Neural progenitor cell (in vitro differentiated cells): ENCODE results near the gene IER5. TPM values are rescaled to one million over a fixed set of nuclear protein-coding genes. Genes with fewer than 3 reads are reported as not detected.
"Not testable (repeated sequence)": the region's sequence is repeated elsewhere in the genome, so short reads cannot be mapped to it uniquely, and the experiment has no call there.

Experiments used
- DNase-seq: peaks from one replicate; pipeline ENCODE4 v3.0.0-alpha.2; 2016; ENCODE audit warnings: low spot score
- H2AFZ ChIP-seq: fragments of 200-600 bp; sonication (generic); replicated peaks from 2 replicates; pipeline ENCODE4 v1.6.1; 2016; ENCODE audit warnings: antibody characterized with exemption
- H3F3A ChIP-seq: fragments of 200-600 bp; sonication (generic); 2 replicates; pipeline ENCODE4 v1.6.1; 2016; ENCODE audit warnings: antibody characterized with exemption, low read depth
- H3K27ac ChIP-seq: fragments of 200-600 bp; sonication (generic); 2 replicates; pipeline ENCODE4 v1.5.1; 2016; ENCODE audit warnings: mild to moderate bottlenecking
- H3K27me3 ChIP-seq: fragments of 200-600 bp; sonication (generic); 2 replicates; pipeline ENCODE4 v1.6.1; 2016; ENCODE audit warnings: mild to moderate bottlenecking, moderate library complexity
- H3K36me3 ChIP-seq: fragments of 200-600 bp; sonication (generic); 2 replicates; pipeline ENCODE4 v1.5.1; 2016
- H3K4me1 ChIP-seq: fragments of 200-600 bp; sonication (generic); 2 replicates; pipeline ENCODE4 v1.6.1; 2016; ENCODE audit warnings: mixed run types
- H3K4me2 ChIP-seq: fragments of 200-600 bp; sonication (generic); 2 replicates; pipeline ENCODE4 v1.6.1; 2016
- H3K4me3 ChIP-seq: fragments of 200-600 bp; sonication (generic); 2 replicates; pipeline ENCODE4 v1.5.1; 2016
- H3K79me2 ChIP-seq: fragments of 200-600 bp; sonication (generic); 2 replicates; pipeline ENCODE4 v1.6.1; 2016; ENCODE audit warnings: low read depth
- H3K9ac ChIP-seq: fragments of 200-600 bp; sonication (generic); 2 replicates; pipeline ENCODE4 v1.6.1; 2016
- H3K9me3 ChIP-seq: fragments of 200-600 bp; sonication (generic); 2 replicates; pipeline ENCODE4 v1.5.1; 2016; ENCODE audit warnings: low read depth
- H4K20me1 ChIP-seq: fragments of 200-600 bp; sonication (generic); 2 replicates; pipeline ENCODE4 v1.6.1; 2016; ENCODE audit warnings: low read depth
- H3K27ac Mint-ChIP-seq: 3 replicates; pipeline ENCODE4 v1.8.0; 2021; ENCODE audit warnings: mixed read lengths
- H3K27me3 Mint-ChIP-seq: 2 replicates; pipeline ENCODE4 v1.8.0; 2022; ENCODE audit warnings: low read depth, mild to moderate bottlenecking, inconsistent platforms, moderate library complexity, mixed read lengths; ENCODE audit not compliant: insufficient read depth
- H3K36me3 Mint-ChIP-seq: 3 replicates; pipeline ENCODE4 v1.8.0; 2021; ENCODE audit warnings: mixed read lengths
- H3K4me1 Mint-ChIP-seq: 3 replicates; pipeline ENCODE4 v1.8.0; 2021; ENCODE audit warnings: mixed read lengths
- H3K4me3 Mint-ChIP-seq: 3 replicates; pipeline ENCODE4 v1.8.0; 2021; ENCODE audit warnings: mild to moderate bottlenecking, moderate library complexity, mixed read lengths
- H3K9me3 Mint-ChIP-seq: 3 replicates; pipeline ENCODE4 v1.8.0; 2020; ENCODE audit warnings: mixed read lengths
- CTCF ChIP-seq: fragments of 200-600 bp; sonication (generic); IDR thresholded peaks from 2 replicates; pipeline ENCODE4 v1.5.1; 2017; ENCODE audit warnings: antibody characterized with exemption, mild to moderate bottlenecking
- EZH2 ChIP-seq: fragments of 200-600 bp; sonication (generic); IDR thresholded peaks from 2 replicates; pipeline ENCODE4 v1.6.1; 2017; ENCODE audit warnings: antibody characterized with exemption, mild to moderate bottlenecking, moderate library complexity
- EZH2phosphoT487 ChIP-seq: fragments of 200-600 bp; sonication (generic); IDR thresholded peaks from 2 replicates; pipeline ENCODE4 v1.6.1; 2017; ENCODE audit warnings: antibody characterized with exemption
- total RNA-seq: library from RNA; depleted of rRNA; stranded (reverse); fragments of >200 nt; gene quantifications from 2 replicates; pipeline ENCODE4 v1.2.3, GENCODE V29; 2015; ENCODE audit warnings: low replicate concordance

Gene IER5
- total RNA-seq, 1 donor from 2014 or later = 8.0 TPM

GRCh38 chr1:181060066-181060465 is 28.4 kb upstream of the IER5 start:
- H3K27ac ChIP-seq = no peak overlapping the region
- peaks cover 13% of the 10 kb centered on the region for H3K4me1 ChIP-seq
- no peaks in the 10 kb centered on the region for H3K27me3 ChIP-seq
- no peak for TF ChIP-seq CTCF
- no peak for TF ChIP-seq EZH2phosphoT487
- no peak for TF ChIP-seq EZH2
- H2AFZ ChIP-seq = no peak overlapping the region
- H3K9ac ChIP-seq = no peak overlapping the region
- H3K79me2 ChIP-seq = no peaks in the 10 kb centered on the region
- H3K4me2 ChIP-seq = no peak overlapping the region
- Mint-ChIP-seq H3K27ac (no peak overlapping the region), H3K36me3 (no peaks in the 10 kb centered on the region), H3K9me3 (peaks cover 6% of the 10 kb centered on the region), H3K4me3 (no peak overlapping the region), H3K4me1 (peaks cover 19% of the 10 kb centered on the region), H3K27me3 (peaks cover 12% of the 10 kb centered on the region)
- H3K4me3 ChIP-seq = no peak overlapping the region
- no peaks in the 10 kb centered on the region for H4K20me1 ChIP-seq
- DNase-seq = no peak
- H3K9me3 ChIP-seq = no peaks in the 10 kb centered on the region
- no peaks in the 10 kb centered on the region for H3K36me3 ChIP-seq
- peaks cover 12% of the 10 kb centered on the region for H3F3A ChIP-seq

GRCh38 chr1:181060947-181061346 is 27.6 kb upstream of the IER5 start:
- not testable (repeated sequence) for H3K27me3 ChIP-seq, H3K4me2 ChIP-seq, H3K9me3 Mint-ChIP-seq, H3K79me2 ChIP-seq, H3K4me3 Mint-ChIP-seq, H3K27ac ChIP-seq, H3K9me3 ChIP-seq, DNase-seq, H3K27ac Mint-ChIP-seq, H3K4me3 ChIP-seq, H3K9ac ChIP-seq, H3K36me3 Mint-ChIP-seq, H3K36me3 ChIP-seq, H2AFZ ChIP-seq, H4K20me1 ChIP-seq
- Histone ChIP-seq H3K4me1 (peaks cover 13% of the 10 kb centered on the region), H3F3A (peaks cover 12% of the 10 kb centered on the region)
- Mint-ChIP-seq H3K27me3 (peaks cover 12% of the 10 kb centered on the region), H3K4me1 (peaks cover 19% of the 10 kb centered on the region)

- Histone ChIP-seq H3K4me3 (no peak overlapping the region), H3K27ac (no peak overlapping the region), H3K36me3 (no peaks in the 10 kb centered on the region), H3K4me1 (peaks cover 13% of the 10 kb centered on the region), H4K20me1 (no peaks in the 10 kb centered on the region), H3K9me3 (no peaks in the 10 kb centered on the region), H2AFZ (no peak overlapping the region), H3F3A (peaks cover 15% of the 10 kb centered on the region), H3K4me2 (no peak overlapping the region), H3K27me3 (no peaks in the 10 kb centered on the region), H3K9ac (no peak overlapping the region), H3K79me2 (no peaks in the 10 kb centered on the region)
- TF ChIP-seq EZH2 = no peak
- TF ChIP-seq CTCF = no peak
- TF ChIP-seq EZH2phosphoT487 = no peak
- H3K9me3 Mint-ChIP-seq = peaks cover 8% of the 10 kb centered on the region
- no peaks in the 10 kb centered on the region for H3K36me3 Mint-ChIP-seq
- peaks cover 19% of the 10 kb centered on the region for H3K4me1 Mint-ChIP-seq
- DNase-seq = no peak
- no peak overlapping the region for H3K27ac Mint-ChIP-seq
- H3K4me3 Mint-ChIP-seq = no peak overlapping the region
- H3K27me3 Mint-ChIP-seq = peaks cover 13% of the 10 kb centered on the region
These were observed 27.0 kb upstream of the IER5 start for GRCh38 chr1:181061487-181061886.

- no peak overlapping the region for H3K27ac Mint-ChIP-seq
- H2AFZ ChIP-seq = peak overlapping the region; percentile 39
These were observed 26.3 kb upstream of the IER5 start for GRCh38 chr1:181061891-181062835.

More at GRCh38 chr1:181061891-181062835, 26.3 kb upstream of the IER5 start:
- Histone ChIP-seq H3K9me3 (no peaks in the 10 kb centered on the region), H3K27me3 (no peaks in the 10 kb centered on the region), H3F3A (peaks cover 15% of the 10 kb centered on the region), H3K36me3 (no peaks in the 10 kb centered on the region), H3K9ac (no peak overlapping the region), H3K79me2 (no peaks in the 10 kb centered on the region), H3K4me3 (no peak overlapping the region), H4K20me1 (no peaks in the 10 kb centered on the region), H3K4me2 (no peak overlapping the region), H3K27ac (no peak overlapping the region), H3K4me1 (peaks cover 13% of the 10 kb centered on the region)
- Mint-ChIP-seq H3K36me3 (no peaks in the 10 kb centered on the region), H3K9me3 (peaks cover 8% of the 10 kb centered on the region), H3K4me1 (peaks cover 19% of the 10 kb centered on the region), H3K27me3 (peaks cover 10% of the 10 kb centered on the region), H3K4me3 (no peak overlapping the region)
- DNase-seq = no peak
- TF ChIP-seq CTCF = no peak
